HG03066 (cell line): ENCODE data around the gene FXYD1.
"Not testable (repeated sequence)": the region's sequence is repeated elsewhere in the genome, so short reads cannot be mapped to it uniquely, and the experiment has no call there.

Experiments used
- ATAC-seq: cut with Tn5 transposase; IDR thresholded peaks from one replicate; pipeline ENCODE4 v1.9.1; 2021; ENCODE audit warnings: low read depth; ENCODE audit not compliant: unreplicated experiment

Gene FXYD1

GRCh38 chr19:35140962-35141836 is 2.6 kb downstream of the FXYD1 start:
- ATAC-seq, result no peak

- ATAC-seq, result no peak
Measured at GRCh38 chr19:35141837-35142605, 3.4 kb downstream of the FXYD1 start.

- no peak for ATAC-seq
Measured at GRCh38 chr19:35142606-35143230, 4.1 kb downstream of the FXYD1 start.

- ATAC-seq, result no peak
Measured at GRCh38 chr19:35143231-35143715, 4.6 kb downstream of the FXYD1 start, which contains the start of gene FXYD7. Gene FXYD7, plus strand, starts transcription at chr19:35143255. Its CDS starts 79 bp downstream, at chr19:35143334.

- ATAC-seq, result no peak
Measured at GRCh38 chr19:35143818-35144217, 5.2 kb downstream of the FXYD1 start.

GRCh38 chr19:35144259-35144599 is 5.6 kb downstream of the FXYD1 start:
- ATAC-seq, result no peak

GRCh38 chr19:35144600-35145436 is 6.2 kb downstream of the FXYD1 start:
- ATAC-seq, result no peak

- no peak for ATAC-seq
Measured at GRCh38 chr19:35146746-35147459, 8.3 kb downstream of the FXYD1 start.

GRCh38 chr19:35149463-35149862 is 10.8 kb downstream of the FXYD1 start:
- ATAC-seq, result no peak

- no peak for ATAC-seq
Measured at GRCh38 chr19:35150445-35150844, 11.8 kb downstream of the FXYD1 start.

- ATAC-seq, result no peak
Measured at GRCh38 chr19:35151273-35152065, 12.8 kb downstream of the FXYD1 start.

GRCh38 chr19:35153129-35153522 is 14.5 kb downstream of the FXYD1 start:
- ATAC-seq, result not testable (repeated sequence)

- ATAC-seq, result no peak
Measured at GRCh38 chr19:35153701-35154524, 15.3 kb downstream of the FXYD1 start.

- ATAC-seq, result no peak
Measured at GRCh38 chr19:35154525-35155406, 16.1 kb downstream of the FXYD1 start, which contains the start of gene FXYD5. Gene FXYD5, plus strand, starts transcription at chr19:35154735. Its CDS starts 816 bp downstream, at chr19:35155551.

- ATAC-seq, result no peak
Measured at GRCh38 chr19:35155441-35155840, 16.8 kb downstream of the FXYD1 start.

- no peak for ATAC-seq
Measured at GRCh38 chr19:35155981-35156672, 17.5 kb downstream of the FXYD1 start.
